GM21367 (cell line): ENCODE measurements around the gene HORMAD2.
"Not testable (repeated sequence)": the region's sequence is repeated elsewhere in the genome, so short reads cannot be mapped to it uniquely, and the experiment has no call there.

ENCODE experiments used
- ATAC-seq: cut with Tn5 transposase; IDR thresholded peaks from one replicate; pipeline ENCODE4 v1.9.1; 2021; ENCODE audit not compliant: unreplicated experiment

Gene HORMAD2

DNA sequence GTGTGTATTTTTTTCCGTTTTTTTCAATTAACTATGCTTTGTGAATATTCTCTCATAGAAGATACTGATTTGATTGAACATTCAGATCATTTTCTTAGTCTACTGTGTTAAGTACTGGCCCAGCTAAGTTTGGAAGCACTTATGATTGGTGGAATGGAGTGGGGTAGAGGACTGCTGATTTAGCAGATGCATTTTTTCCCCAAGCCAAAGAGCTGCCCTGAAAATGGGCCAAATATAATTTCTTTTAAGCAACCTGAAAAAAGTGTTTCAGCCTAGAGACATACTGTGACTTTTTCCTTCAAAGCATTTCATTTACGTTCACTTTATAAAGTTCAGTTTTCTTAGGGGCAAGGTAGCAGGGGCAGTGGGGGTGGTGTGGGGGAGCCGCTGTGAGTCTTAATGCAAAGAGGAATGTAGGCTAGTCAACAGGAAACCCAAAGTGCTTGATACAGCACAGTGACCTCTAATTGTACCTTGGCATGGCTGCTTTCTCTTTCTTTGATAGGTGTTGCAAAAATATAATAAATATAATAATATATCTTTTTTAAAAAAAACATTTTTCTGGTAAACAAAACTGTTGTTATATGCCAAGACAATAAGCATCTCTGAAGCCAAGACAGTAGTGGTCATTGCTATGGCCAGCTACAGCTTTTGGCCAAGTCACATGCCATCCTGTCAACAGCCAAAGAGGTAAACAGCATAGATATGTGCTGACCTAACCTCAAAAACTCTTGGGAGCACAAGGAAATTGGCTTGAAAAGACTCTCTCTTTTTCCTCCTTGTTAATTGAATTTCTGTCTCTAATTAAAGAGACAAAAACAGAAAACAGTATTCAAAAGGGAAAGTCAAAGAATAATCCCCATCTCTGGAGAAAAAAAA is 107.5 kb downstream of the HORMAD2 start:
- no peak for ATAC-seq

DNA sequence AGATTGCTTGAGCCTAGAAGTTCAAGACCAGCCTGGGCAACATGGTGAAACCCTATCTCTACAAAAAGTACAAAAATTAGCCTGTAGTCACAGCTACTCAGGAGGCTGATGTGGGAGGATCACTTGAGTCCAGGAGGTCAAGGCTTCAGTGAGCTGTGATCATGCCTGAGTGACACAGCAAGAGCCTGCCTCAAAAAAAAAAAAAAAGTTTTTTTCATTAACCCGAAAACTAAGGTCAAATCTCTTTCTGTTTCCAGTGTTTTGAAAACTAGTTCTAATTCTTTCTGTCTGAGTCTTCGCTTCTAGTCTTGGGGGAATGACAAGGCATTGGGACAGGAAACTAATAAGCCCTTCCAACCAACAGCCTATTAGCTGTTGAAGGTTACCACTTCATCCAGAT is 108.6 kb downstream of the HORMAD2 start:
- no peak for ATAC-seq

DNA sequence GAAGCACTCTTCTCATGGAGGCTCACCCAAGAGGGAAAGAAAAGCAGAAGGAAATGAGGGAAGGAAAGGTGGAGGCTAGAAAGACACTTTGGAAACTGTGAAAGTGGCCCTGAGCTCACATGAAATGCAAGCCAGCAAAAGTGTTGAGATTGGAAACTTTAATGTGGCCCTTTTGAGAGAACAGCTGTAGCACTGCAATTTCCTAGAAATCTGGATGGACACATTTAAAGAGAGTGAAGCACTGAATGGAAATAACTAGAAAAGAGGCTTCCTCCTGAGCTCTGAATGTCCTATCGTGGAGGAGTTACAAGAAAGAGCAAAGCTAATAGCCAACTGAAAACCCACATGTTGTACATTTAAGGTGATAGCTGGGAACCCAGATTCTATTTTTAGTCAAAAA is 110.3 kb downstream of the HORMAD2 start:
- ATAC-seq, result no peak

DNA sequence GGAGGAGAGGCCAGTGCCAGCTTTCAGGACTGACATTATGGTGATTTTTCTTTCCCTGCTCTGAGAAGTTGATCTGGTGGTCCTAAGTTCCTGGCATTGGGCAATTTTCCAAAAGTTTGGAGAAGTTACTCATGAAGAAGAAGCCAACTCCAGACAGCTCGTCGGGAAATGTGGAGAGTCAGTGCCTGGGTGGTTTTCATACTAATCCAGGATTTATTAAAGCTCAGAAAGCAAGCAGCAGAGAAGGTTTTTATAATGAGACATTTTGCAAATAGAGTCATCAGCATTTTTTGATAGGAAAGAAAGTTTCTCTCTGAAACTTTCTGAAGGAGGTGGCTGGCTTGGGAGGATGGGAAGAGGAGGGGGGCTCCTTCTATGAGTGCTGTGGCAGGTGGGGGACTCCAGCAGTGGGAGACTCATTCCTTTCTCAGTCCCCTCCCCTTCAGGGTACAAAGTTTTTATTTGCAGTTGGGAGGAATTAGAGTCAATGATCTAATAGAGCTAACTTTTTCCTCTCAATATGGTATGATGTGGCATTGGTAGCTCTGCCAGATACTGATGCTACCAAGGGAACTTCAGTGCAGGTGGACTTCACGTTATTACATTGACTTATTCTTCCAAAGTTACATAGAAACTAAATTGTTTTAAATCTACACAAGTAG is 110.9 kb downstream of the HORMAD2 start:
- ATAC-seq, result no peak

DNA sequence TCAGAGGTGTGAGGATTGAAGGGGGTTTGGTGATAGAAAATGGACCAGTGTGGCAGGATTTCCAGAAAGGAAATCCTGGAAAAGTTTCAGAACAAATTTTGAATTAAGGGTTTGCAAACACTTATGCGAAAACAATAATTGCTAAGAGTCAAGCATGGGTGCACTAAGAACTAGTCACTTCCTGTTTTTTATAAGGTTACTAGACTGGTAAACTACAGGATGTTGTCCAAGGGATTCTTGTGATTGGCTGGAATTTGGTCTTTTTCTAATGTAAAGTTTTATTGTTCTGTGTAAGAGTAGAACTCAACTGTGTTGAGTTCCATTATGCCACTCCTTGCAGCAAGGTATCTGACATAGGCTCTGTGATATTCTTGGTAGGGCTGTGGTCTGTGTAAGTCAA is 112.2 kb downstream of the HORMAD2 start:
- ATAC-seq, result no peak

DNA sequence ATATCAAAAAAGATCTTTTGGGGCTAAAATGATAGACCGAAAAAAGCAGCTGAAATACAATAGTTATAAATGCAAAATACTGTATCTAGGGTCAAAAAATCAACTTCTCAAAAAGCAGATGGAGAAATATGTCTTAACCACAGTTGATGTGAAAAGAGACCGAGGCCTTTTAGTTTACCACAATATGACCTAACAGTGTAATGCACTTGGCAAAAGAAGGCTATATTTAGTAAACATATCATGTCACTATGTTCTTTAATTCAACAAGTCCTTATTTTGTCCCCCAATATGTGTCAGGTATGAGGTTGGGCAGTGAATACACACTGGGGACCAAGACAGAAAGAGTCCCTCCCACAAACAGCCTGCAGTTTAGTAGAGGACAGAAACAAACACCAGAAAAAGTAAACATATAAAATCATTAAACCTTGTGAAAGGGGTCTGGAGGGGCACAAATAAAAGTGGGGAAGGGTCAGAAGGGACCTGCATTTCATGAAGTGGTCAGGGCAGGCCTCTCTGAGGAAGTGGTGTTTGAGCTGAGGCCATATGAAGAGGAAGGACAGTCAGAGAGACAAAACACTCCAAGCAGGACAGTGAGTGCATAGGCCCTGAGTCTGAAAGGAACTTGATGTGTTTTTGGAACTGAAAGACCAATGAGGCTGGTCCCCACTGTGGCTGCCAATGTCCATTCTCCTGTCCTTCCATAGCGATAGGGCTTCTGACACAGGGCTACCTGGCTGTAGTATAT is 112.9 kb downstream of the HORMAD2 start:
- no peak for ATAC-seq

DNA sequence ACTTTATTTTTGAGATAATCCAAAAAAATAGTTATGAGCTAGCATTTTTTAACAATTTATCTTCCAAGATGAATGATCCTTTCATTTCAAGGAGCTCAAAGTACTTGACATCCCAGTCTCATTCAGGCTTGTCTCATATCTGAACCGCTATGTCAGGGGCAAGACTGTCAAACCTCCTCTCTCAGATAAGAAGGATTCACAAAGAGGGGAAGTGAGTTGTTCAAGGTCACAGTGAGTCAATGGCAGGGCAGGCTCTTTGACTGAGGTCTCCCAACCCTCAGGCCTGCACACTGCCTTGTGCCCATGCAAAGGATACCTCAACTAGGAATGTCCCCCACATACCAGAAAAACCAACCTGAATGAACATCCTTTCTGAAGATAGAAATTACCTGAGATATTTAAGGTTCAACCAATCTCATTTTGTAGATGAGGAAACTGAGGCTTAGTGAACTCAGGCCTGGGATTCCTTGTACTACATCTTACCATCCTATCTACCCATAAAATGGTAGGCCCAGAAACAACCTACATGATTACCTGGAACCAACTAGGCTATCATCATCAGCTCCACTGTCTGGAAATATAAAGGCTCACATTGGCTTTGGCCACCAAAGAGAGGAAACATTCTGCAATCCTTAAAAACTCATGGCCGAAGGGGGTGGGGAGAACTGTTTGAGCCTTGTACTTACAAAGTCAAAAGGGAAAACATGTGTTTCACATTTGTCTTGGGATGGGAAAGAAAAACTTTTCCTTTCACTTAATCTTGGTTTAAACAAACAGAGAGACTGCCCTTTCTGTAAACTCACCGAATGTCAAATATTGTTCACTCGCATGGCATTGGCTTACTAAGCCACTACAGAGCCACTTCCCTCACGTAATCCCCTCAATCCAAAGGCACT is 115.2 kb downstream of the HORMAD2 start:
- ATAC-seq, result no peak

DNA sequence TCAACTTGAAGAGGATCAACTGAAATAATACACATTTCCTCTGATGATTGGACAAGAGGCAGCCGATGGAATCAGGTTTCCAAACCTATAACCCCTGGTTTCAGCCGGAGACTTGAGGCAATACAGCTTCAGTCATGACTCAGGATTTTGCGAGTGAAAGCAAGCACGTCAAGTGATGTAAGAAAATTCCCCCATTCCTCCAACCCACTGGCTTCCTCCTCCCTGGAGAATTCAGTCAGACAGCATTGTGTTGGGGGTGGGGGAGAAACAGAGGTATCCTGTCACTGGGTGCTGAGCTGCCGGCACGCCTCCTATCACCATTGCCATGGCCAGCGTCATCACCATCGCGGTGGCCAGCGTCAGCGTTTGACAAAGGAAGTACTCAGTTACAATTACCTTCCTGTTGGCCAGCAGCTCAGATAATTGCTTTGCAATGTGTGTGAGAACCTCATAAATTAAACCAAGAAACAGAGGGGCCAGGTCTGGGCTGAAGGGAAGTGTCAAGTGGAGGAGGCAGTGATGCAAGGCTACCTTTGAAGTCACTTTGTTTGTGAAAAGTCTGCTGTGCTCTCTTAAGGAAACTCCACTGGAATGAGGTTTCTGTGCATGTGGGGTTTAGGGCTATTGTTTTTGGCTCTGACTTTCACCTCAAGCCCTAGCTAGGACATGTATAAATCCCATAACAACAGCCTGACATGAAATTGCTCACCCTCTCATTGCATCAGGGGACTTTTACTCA is 116.0 kb downstream of the HORMAD2 start:
- ATAC-seq, result no peak

DNA sequence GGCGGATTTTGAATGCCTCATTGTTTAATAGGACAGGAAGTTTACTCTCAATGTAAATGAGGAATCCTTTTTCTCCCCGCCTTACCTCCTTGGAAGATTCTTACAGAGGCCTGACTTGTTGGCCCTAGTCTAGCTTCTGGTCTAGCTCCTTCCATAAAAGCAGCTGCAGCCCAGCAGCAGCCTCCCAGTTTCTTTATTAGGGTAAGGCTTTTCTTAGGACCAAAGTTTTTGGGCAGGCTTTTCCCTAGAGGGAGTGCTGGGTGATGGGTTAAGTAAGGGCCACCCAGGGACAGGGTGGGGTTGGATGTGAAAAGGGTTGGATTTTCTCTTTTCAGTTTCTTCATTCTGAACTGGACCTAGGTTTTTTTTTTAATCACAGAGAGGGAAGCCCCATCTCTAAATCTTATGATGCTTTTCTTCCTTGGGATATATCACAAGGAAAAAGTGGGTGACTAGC is 116.6 kb downstream of the HORMAD2 start:
- ATAC-seq, result no peak

DNA sequence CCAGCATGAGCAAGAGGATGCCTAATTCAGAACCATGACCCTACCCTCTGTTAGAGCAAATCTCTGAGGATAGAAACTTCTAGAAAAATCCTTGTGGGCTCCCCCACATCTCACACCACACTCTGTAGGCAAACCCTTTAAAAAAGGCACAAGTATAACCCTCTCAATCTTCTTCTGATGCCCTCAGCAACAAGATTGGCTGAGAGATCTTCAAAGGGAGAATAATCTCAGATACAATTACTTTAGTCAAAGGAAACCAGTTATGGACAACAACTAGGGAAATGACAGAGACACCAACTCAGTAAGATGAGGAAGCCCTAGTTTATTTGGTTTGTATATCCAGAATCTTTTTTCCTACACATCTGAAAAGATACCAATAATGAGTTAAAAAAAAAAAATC is 117.1 kb downstream of the HORMAD2 start:
- ATAC-seq, result no peak

DNA sequence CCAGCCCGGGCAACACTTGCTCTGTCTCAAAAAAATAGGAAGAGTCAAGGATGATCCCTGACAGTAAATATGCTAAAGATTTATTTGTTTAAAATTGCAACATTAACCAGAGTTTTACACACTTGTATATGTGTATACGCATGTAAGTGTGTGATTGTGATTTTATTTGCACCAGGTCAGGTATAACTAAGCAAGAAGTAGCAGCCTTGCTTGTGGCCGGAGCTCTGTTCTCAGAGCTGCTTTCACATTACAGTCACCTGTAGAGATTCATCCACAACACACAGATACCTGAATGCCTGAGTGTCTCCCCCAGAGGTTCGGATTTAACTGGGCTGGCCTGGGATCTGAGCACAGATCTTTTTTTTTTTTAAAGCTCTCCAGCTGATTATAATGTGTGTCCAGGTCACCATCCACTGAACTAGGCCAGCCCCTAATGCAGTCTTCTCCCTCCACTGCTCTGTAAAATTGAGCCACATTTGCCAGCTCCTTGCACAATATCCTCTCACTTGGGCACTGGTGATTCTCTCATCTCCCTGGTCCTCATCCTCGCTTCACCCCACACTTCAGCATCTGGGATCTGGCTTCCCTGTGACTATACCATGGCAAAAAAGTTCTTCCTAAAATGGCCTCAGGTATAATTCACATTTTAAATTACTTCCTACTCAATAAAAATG is 118.0 kb downstream of the HORMAD2 start:
- no peak for ATAC-seq

DNA sequence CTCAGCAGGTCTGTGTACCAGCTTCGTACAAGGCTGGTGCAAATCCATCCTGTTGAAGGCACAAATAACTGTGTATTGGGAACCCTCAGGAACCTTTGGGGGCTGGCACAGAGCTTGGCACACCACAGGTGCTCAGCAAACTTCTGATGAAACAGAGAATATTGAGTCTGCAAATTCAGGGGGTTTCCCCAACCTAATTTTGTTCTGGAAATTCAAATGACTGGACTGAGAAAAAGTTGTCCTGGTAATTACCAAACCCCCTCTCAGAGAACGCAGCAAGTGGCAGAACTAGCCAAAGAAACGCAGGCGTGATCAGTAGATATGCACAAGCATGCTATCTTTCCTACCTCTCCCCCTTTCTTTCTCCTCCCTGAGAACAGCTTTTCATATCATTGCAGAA is 118.7 kb downstream of the HORMAD2 start:
- no peak for ATAC-seq

DNA sequence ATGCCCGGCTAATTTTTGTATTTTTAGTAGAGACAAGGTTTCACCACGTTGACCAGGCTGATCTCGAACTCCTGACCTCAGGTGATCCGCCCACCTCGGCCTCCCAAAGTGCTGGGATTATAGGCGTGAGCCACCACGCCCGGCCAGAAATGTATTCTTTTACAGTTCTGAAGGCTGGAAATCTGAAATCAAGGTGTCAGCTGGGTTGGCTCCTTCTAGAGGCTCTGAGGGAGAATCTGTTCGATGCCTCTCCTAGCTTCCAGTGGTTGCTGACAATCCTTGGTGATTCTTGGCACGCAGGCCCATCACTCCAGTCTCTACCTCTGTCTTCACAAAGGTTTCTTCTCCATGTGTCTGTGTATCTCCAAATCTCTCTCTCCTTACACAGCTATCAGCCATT is 120.6 kb downstream of the HORMAD2 start:
- ATAC-seq, result not testable (repeated sequence)

DNA sequence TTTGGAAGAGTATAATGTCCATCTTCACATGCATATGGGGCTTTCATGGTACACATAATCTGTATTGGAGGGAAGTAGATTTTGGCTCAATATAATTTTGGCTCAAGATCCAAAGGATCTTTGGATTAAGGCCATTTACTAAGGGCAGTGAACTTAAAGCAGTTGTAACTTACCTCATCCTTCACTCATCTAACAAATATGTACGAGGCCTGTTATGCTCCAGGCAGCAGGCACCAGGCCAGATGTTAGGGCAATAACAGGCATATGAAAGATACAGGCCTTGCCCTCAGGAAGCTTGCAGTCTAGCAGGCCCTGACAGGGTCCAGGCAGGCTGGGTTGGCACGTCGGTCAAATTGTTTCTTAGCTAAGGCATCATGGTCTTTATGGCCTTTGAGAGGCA is 121.7 kb downstream of the HORMAD2 start:
- no peak for ATAC-seq

DNA sequence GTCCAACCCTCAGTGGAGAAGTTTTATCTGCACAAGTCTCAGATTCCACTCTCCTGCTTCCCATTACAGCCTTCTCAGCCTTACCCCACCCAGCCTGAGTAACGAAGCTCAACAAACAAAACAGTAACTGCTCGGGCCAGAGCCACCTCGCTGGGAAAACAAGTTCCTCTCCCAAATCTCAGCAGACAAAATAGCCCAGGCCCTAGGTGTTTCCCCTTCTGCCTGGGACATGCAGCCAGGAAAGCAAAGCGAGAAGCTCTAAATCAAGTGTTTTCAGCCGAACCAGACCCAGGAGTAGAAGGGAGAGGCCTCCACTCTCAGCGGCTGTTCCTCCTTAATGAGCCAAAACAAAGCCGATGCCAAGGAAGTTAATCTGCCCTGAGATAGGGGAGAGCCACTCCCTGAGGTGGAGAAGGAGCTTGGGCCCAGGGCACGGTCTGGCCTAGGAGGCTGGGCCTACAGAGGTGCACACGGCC is 122.3 kb downstream of the HORMAD2 start:
- ATAC-seq, result no peak

DNA sequence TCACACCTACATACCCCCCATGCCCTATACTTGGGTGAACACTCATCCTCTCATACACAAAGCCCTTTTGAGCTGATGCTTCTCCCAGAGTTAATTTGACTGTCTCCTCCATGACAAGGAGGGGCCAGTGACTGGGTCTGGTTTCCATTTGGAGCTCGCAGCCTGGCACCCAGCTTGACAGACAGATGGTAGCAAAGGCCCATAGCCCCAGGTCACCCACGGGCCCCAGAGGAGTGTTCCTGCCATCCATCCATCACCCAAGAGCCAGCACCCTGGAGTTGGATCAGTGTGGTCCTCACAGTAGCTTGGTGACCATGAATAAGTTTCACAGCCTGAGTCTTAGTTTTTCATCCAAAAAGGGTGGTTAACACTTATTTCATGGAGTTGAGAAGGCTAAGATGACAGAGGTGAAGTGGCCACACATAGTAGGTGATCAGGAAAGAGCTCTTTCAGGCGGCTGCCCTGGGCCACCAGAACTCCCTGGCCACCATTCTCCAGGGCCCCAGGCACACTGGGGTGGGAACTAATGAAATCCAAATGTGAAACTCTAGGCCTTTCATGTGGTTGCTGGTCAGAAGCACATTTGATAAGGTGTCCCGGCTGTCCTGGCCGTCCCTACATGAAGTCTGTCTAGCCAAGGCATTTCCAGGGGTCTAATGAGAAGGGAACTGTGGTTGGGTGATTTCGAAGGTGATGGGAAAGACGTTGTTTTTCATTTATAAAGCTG is 123.9 kb downstream of the HORMAD2 start:
- no peak for ATAC-seq

DNA sequence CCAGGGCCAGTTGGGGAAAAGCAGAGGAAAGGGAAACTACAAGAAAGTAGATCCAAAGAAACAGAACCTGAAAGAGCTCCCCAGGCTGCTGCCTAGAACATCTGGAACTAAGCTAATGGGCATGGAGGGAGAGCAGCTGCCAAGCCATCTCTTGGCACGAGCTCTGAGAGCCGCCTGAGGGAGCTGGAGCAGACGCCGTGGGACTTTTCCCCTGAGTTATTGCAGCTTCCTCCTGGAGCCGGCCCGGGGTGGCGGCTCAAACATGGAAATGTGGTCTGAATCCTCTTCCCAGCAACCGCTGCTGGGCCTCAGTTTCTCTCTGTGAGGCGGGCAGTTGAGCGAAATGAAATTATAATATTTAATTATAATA is 124.5 kb downstream of the HORMAD2 start:
- no peak for ATAC-seq

DNA sequence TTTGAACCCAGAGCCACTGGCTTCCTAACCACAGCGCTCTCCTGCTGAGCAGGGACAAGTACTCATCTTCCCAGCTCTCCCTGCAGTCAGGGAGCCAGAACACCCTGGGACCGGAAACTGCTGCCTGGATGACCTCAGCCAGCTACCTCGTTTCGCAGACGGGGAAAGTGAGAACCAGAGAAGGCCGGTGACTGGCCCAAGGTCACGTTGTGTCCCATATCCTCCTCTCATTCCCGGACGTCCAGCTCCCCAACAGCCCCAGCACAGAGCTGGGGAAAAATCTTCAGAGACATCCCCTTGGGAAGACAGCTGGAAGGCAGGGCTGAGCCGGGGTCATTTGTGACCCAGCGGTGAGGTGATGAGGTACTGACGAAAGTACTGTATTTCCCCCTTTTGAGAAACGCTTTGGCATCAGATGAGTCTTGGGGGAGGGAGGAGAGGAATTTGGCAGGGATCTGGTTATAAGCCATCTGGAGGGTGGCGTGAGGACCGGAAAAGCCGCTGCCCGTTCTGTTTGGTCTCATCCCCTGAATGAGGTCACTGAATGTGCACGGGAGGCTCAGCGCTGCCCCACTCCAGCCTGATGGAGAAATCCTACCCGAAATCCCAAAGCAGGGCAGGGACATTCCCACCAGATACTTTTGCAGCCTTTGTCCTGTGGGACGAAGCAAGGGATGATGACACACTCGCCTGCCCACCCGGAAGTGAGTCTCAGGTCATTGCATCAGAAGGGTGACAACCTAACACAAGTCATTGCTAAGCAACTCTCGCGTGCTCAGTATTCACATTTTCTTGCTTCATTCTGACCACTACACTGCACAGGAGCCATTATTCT is 125.2 kb downstream of the HORMAD2 start:
- no peak for ATAC-seq
